ENCODE data around the gene IMMT.

The IMMT gene

DNA sequence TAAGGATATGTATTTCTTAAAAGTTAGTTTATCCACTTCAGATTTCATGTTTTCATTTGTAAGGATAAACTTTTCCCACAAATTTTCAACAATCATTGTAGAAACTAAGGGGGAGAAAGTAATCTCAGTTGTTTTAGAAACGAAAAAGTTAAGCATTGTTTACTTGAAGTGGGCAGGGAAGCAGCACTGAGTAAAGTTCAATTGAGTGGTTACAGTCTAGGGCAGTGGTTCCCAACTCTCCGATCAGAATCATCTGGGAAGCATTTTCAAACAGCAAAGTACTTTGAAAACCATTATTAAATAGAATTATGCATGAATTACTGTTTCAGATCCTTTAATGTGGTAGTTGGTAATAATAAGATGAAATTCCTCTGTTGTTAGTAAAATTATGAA is 16.5 kb upstream of the IMMT start:
- no peak for DNase-seq (ENCODE audit: low read depth in 1 of 2, low spot score in 1 of 2)
- TF ChIP-seq GABPA (IDR thresholded peaks at IDR 0.05; ENCODE audit: low read depth) (no peak), POLR2AphosphoS5 (IDR thresholded peaks at IDR 0.05; ENCODE audit: low read depth) (no peak), SPI1 (IDR thresholded peaks at IDR 0.05; ENCODE audit: borderline replicate concordance, low read depth) (no peak)
- TF ChIP-seq, protein P1, sequence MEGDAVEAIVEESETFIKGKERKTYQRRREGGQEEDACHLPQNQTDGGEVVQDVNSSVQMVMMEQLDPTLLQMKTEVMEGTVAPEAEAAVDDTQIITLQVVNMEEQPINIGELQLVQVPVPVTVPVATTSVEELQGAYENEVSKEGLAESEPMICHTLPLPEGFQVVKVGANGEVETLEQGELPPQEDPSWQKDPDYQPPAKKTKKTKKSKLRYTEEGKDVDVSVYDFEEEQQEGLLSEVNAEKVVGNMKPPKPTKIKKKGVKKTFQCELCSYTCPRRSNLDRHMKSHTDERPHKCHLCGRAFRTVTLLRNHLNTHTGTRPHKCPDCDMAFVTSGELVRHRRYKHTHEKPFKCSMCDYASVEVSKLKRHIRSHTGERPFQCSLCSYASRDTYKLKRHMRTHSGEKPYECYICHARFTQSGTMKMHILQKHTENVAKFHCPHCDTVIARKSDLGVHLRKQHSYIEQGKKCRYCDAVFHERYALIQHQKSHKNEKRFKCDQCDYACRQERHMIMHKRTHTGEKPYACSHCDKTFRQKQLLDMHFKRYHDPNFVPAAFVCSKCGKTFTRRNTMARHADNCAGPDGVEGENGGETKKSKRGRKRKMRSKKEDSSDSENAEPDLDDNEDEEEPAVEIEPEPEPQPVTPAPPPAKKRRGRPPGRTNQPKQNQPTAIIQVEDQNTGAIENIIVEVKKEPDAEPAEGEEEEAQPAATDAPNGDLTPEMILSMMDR (IDR thresholded peaks at IDR 0.05; ENCODE audit: insufficient read depth, low read length): no peak
- TF ChIP-seq, protein P2, sequence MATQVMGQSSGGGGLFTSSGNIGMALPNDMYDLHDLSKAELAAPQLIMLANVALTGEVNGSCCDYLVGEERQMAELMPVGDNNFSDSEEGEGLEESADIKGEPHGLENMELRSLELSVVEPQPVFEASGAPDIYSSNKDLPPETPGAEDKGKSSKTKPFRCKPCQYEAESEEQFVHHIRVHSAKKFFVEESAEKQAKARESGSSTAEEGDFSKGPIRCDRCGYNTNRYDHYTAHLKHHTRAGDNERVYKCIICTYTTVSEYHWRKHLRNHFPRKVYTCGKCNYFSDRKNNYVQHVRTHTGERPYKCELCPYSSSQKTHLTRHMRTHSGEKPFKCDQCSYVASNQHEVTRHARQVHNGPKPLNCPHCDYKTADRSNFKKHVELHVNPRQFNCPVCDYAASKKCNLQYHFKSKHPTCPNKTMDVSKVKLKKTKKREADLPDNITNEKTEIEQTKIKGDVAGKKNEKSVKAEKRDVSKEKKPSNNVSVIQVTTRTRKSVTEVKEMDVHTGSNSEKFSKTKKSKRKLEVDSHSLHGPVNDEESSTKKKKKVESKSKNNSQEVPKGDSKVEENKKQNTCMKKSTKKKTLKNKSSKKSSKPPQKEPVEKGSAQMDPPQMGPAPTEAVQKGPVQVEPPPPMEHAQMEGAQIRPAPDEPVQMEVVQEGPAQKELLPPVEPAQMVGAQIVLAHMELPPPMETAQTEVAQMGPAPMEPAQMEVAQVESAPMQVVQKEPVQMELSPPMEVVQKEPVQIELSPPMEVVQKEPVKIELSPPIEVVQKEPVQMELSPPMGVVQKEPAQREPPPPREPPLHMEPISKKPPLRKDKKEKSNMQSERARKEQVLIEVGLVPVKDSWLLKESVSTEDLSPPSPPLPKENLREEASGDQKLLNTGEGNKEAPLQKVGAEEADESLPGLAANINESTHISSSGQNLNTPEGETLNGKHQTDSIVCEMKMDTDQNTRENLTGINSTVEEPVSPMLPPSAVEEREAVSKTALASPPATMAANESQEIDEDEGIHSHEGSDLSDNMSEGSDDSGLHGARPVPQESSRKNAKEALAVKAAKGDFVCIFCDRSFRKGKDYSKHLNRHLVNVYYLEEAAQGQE (IDR thresholded peaks at IDR 0.05; ENCODE audit: insufficient replicate concordance, low read depth): no peak
- no peaks in the 10 kb centered on the region for H3K27me3 ChIP-seq (ENCODE audit: insufficient read depth, poor library complexity, severe bottlenecking)
- H3K4me3 ChIP-seq (replicated peaks; ENCODE audit: insufficient read depth, low read length): no peak overlapping the region
- H3K27ac ChIP-seq (replicated peaks): no peak overlapping the region

DNA sequence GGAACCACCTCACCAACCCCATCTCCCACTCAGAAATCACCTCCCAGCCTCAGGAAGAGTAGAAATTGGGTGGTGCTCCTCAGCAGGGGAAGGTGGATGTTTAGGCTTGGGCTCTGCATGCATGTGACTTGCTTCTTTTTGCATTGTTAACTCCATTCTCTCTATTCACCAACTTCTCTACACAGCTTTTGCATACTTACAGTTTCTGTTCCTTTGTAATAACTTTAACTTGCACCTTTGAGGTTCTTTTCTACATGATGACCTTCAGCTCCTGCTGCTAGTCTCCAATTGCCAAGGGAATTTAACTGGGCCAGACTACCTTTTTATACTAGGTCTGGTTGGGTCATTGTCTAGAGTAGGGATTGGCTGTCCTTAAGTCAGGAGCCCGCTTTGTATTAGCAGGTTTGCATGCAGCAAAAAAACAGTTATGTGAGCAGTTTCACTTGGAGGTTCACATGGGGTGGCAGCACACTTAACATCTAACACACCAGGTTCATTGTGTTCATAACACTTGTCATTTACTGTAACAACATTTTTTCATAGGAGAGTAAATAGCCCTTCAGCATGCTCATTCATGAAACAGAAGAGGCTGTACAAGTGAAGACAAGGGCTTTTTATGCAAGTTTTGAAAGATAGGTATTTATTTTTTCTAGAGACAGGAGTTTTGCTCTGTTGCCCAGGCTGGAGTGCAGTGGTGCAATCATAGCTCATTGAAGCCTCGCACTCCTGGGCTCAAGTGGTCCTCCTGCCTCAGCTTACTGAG is 16.0 kb upstream of the IMMT start:
- TF ChIP-seq, protein P1 (IDR thresholded peaks at IDR 0.05; ENCODE audit: insufficient read depth, low read length): no peak
- TF ChIP-seq POLR2AphosphoS5 (IDR thresholded peaks at IDR 0.05; ENCODE audit: low read depth) (no peak), GABPA (IDR thresholded peaks at IDR 0.05; ENCODE audit: low read depth) (no peak), SPI1 (IDR thresholded peaks at IDR 0.05; ENCODE audit: borderline replicate concordance, low read depth) (no peak)
- TF ChIP-seq, protein P2 (IDR thresholded peaks at IDR 0.05; ENCODE audit: insufficient replicate concordance, low read depth): no peak
- H3K27me3 ChIP-seq (ENCODE audit: insufficient read depth, poor library complexity, severe bottlenecking): no peaks in the 10 kb centered on the region
- H3K27ac ChIP-seq (replicated peaks): no peak overlapping the region
- DNase-seq (ENCODE audit: low read depth in 1 of 2, low spot score in 1 of 2): no peak
- no peak overlapping the region for H3K4me3 ChIP-seq (replicated peaks; ENCODE audit: insufficient read depth, low read length)

DNA sequence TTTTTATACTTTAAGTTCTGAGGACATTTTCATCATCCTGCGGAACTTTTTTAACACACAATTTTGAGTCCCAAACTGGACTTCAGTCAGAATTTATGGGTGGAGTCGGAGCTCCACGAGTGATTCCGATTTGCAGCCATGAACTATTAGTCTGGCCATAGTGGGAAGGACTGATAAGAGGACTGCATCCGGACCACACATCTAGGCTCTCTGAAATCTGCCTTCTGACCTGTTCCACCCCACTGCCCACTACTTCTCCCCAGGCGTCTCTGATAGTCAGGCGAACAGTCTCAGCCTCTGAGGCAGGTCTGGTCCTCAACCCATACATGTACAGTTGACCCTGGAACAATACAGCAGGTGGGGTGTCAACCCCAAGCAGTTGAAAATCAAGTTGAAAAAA is 9.2 kb upstream of the IMMT start:
- Histone ChIP-seq H3K27ac (replicated peaks) (no peak overlapping the region), H3K4me3 (replicated peaks; ENCODE audit: insufficient read depth, low read length) (no peak overlapping the region), H3K27me3 (ENCODE audit: insufficient read depth, poor library complexity, severe bottlenecking) (no peaks in the 10 kb centered on the region)
- no peak for DNase-seq (ENCODE audit: low read depth in 1 of 2, low spot score in 1 of 2)
- TF ChIP-seq GABPA (IDR thresholded peaks at IDR 0.05; ENCODE audit: low read depth): no peak
- TF ChIP-seq SPI1 (IDR thresholded peaks at IDR 0.05; ENCODE audit: borderline replicate concordance, low read depth): no peak
- no peak for TF ChIP-seq POLR2AphosphoS5 (IDR thresholded peaks at IDR 0.05; ENCODE audit: low read depth)
- TF ChIP-seq, protein P1 (IDR thresholded peaks at IDR 0.05; ENCODE audit: insufficient read depth, low read length): no peak
- TF ChIP-seq, protein P2 (IDR thresholded peaks at IDR 0.05; ENCODE audit: insufficient replicate concordance, low read depth): no peak
